Measurements from ENCODE around the gene GRM2.
A peak's percentile ranks its signal among the peaks of the same experiment; 100 is the strongest.

Gene GRM2

DNA sequence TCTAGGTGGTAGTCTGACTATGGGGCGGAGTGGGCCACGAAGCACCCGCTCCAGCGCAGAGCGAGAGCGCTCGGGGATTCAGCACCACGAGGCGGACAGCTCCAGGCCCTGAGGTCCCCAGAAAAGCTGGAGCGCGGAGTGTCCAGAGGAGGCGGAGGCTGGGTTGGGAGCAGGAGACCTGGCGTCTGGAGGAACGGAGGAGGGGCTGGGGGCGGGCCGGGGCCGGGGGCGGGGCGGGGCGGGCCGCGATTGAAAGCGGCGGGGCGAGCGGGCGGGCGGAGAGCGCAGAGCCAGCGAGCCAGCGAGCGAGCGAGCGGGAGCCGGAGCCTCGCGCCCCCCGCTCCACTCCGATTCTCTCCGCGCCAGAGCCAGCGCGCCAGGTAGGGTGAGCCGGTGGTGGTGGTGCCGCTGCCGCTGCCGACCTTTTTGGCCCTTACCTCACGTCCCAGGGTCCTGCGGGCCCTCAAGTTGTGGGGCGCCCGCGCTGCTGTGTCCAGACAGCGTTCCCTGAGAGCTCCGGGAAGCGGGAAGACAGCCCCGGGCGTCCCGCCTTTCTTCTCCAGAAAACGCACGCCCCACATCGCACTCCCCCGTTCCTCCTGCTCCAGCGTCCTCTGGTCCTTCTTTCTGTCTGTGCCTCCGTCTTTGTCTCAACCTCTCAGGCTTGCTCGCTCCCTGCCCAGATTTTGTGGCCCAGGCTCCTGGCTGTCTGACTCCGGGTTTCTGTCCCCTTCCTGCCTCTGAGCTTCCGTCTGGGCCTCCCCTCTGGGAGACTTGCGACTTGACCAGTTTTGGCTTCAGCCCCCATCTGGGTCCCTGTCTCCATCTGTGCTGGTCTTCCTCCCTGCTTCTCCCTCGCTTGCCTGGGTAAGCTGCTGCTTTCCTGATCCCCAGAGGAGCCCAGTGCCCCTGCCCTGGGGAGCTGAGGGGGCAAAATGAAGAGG, at the start of gene GRM2:
TSS of gene GRM2 (plus strand) at position 281 of the 944 bp plus-strand sequence. CDS start 1,916 bp downstream, outside the sequence.
- DNase-seq = peak; percentile 7

DNA sequence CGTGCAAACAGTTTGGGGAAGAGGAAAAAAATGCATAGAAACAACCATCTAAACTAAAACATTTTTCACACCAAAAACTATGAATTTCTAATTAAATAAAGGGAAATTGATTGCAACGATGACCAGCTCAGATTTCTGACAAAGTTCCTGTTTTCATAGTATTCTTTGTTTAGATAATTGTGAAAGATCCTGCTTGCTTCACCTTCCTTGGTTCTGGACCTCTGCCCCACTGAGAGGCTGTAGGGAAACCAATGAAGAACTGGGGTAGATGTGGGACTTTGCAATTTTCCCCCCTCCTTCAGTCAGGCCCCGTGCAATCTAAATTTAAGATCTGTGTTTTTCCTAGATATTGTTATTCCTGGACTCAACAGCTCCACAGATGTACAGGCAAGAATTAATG, 49.6 kb upstream of the GRM2 start:
- no peak for DNase-seq

GRCh38 chr3:51659942-51660341, 46.9 kb upstream of the GRM2 start:
- DNase-seq = no peak

- no peak for DNase-seq
Observed at GRCh38 chr3:51662456-51662855, 44.4 kb upstream of the GRM2 start.

- no peak for DNase-seq
Observed at GRCh38 chr3:51668756-51669155, 38.1 kb upstream of the GRM2 start.

GRCh38 chr3:51669241-51670052, 37.4 kb upstream of the GRM2 start:
- DNase-seq = peak; percentile 80

GRCh38 chr3:51670053-51670822, 36.6 kb upstream of the GRM2 start:
- no peak for DNase-seq

- peak; percentile 95 for DNase-seq
Observed at GRCh38 chr3:51670823-51671733, 35.8 kb upstream of the GRM2 start, which contains the start of gene TEX264. Gene TEX264, plus strand, starts transcription at chr3:51671252. Its CDS starts 3,053 bp downstream, at chr3:51674305.

DNA sequence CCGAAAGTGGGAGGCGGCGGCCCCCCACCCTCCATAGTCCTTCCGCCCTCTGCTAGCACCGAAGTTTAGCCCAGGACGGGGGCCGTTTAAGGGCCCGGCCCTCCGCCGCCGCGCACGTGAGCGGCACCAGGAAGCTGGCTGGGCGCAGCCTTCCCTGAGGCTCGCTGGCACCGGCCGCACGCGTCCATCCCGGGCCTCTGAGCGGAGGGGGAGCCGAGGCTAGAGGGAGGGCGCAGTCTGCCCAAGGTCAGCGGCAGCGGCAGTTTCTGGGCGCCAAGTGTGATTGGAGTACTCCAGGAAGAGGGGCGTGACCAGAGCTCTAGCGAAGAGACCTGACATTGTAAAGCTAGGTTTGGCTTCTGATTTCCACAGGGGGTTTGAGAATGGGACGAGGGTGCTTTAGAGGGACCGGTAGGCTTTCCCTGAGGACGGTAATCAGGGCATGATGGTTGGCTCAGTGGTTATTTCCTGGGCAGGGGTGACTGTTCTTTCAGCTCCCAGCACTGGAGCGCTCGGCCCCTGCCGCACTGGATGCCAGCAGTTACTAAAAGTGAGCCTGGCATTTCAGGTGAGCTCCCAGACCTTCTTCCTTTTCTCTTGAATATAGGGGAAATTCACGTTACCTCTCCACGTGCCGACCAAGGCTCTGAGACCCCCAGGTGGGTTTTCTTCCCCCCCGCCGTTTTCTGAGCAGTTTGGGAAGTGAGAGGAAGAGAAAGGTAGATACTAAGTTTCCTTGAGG, 35.0 kb upstream of the GRM2 start:
- peak; percentile 43 for DNase-seq

DNA sequence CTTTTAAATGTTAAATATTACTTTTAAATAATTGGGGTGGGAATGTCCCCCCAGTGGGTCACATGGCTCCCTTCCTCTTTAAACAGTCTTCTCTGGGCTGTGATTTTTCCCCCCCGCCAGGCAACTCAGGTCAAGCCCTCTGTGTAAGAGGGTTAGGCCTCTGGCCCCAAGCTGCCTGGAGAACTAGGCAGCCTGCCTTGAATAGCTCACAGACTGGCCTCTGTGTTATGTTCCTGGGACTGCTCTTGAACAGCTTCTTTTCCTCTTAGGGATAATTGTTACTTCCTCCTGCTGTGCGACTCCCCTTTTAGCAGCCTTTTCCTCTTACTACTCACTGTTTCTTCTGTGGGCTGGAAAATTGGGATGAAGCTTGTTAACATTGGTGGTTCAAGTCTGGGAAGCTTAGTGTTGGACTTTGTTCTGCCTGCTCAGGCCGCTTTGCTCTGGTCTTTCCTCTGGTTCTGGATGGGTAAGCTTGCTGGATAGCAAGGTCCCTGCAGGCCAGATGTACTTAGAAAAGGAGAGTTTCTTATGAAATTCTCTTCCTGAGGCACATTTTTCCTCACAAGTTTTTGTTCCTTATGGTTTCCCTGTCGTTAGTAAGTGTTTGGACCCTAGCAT, 33.6 kb upstream of the GRM2 start:
- no peak for DNase-seq

DNA sequence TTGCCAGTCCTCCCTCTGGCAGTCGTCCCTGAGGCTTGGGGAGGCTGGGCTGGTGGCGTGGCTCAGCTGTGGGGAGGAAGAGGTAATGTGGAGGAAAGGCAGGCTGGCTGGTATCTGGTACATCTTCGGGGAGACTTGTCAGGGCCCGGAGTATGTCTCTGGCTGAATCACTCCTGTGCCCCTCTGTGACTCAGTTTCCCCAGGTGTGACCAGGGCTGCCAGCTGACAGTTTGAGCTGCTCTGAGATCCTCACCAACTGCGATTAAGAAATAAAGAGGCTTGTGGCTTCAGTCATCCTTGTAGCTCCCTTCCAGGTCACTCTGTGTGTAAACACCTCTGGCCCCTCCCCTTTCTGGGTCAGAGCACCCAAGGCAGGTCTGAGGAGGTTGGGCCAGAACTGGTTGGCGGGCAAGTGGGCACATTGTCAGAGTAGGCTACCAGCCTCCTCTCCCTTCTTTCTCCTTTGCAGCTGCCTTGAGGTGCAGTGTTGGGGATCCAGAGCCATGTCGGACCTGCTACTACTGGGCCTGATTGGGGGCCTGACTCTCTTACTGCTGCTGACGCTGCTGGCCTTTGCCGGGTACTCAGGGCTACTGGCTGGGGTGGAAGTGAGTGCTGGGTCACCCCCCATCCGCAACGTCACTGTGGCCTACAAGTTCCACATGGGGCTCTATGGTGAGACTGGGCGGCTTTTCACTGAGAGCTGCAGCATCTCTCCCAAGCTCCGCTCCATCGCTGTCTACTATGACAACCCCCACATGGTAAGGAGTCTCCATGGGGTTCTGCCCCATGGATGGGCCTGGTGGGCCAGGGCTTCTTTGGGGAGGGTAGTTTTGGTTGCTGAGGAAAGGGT, 32.8 kb upstream of the GRM2 start:
- DNase-seq = no peak

GRCh38 chr3:51675201-51675611, 31.7 kb upstream of the GRM2 start:
- DNase-seq = peak; percentile 8

DNA sequence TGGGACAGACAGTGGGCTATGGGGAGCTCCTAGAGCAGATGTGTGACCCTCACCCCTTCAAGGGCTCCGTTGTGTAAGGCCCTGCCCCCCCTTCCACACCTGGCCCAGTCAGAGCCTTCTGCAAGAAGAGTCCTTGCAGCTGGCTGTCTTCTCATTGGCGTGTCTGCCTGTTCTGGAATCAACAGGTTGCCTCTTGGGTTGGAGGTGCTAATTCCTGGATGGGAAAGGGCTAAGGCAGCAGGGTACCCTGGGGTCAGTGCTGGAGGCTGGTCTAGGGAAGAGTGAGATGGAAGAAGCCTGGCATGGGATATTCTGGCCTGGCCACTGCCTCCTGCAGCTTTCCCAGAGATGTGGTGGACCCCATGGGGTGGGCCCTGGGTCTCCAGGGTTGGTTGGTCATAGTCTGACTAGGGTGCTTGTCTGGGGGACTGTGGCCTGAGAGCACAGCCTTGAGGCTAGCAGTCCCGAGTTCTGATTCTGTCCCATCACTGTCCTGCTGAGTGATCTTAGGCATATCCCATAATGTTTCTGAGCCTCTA, 30.7 kb upstream of the GRM2 start:
- DNase-seq = peak; percentile 5

GRCh38 chr3:51677358-51677757, 29.5 kb upstream of the GRM2 start:
- DNase-seq = no peak

GRCh38 chr3:51678186-51678585, 28.7 kb upstream of the GRM2 start:
- DNase-seq = no peak

- DNase-seq = no peak
Observed at GRCh38 chr3:51678641-51679040, 28.2 kb upstream of the GRM2 start.

- no peak for DNase-seq
Observed at GRCh38 chr3:51679318-51679717, 27.6 kb upstream of the GRM2 start.

- DNase-seq = no peak
Observed at GRCh38 chr3:51679777-51680176, 27.1 kb upstream of the GRM2 start.

DNA sequence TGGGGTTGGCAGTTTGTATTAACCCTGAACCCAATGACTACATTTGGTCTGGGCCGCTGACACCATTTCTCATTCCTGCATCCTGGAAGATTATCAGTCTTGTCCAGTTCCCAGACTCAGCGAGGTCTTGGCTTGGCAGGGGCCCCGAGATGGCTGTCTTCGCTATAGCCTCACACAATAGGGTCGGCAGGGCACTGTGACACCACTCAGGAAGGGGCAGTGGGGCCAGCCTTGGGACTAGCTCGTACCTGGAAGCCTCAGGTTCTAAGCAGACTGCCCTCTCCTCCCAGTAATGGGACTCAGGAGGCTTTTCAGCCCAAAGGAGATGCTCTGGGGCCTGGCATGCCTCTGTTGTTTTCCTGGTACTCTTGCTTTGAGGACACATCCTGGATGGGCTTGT, 26.7 kb upstream of the GRM2 start:
- DNase-seq = no peak
